Measurements from ENCODE around the gene NTM.

Gene NTM

GRCh38 chr11:131446590-131447275 is 76.3 kb downstream of the NTM start:
- no peak overlapping the region for H3K4me3 ChIP-seq (ENCODE audit: low read length, poor library complexity, severe bottlenecking)
- no peaks in the 10 kb centered on the region for H4K20me1 ChIP-seq (ENCODE audit: insufficient read depth, low read length, poor library complexity, severe bottlenecking)
- no peak overlapping the region for H3K9ac ChIP-seq (ENCODE audit: low read depth, low read length, poor library complexity, severe bottlenecking)
- no peak overlapping the region for H3K4me2 ChIP-seq (ENCODE audit: low read depth, low read length, poor library complexity, severe bottlenecking)
- no peaks in the 10 kb centered on the region for H3K79me2 ChIP-seq (ENCODE audit: insufficient read depth, low read length)
- no peaks in the 10 kb centered on the region for H3K4me1 ChIP-seq (ENCODE audit: insufficient read depth, low read length, poor library complexity, severe bottlenecking)
- H2AFZ ChIP-seq (ENCODE audit: low read length): no peak overlapping the region
- H3F3A ChIP-seq (ENCODE audit: low read depth): no peaks in the 10 kb centered on the region
- no peaks in the 10 kb centered on the region for H3K36me3 ChIP-seq (ENCODE audit: insufficient read depth, low read length)
- no peaks in the 10 kb centered on the region for H3K27me3 ChIP-seq (ENCODE audit: insufficient read depth, low read length, poor library complexity, severe bottlenecking)
- H3K9me3 ChIP-seq (ENCODE audit: insufficient read depth, low read depth, low read length): no peaks in the 10 kb centered on the region
- TF ChIP-seq CTCF (conservative IDR thresholded peaks at IDR 0.05; ENCODE audit: low read length): no peak
- TF ChIP-seq EZH2phosphoT487 (IDR thresholded peaks at IDR 0.05; ENCODE audit: borderline replicate concordance): no peak
- no peaks in the 10 kb centered on the region for H3K9me2 ChIP-seq (replicated peaks; ENCODE audit: low read depth, low read length)

GRCh38 chr11:131447277-131447815 is 76.9 kb downstream of the NTM start:
- Histone ChIP-seq H3K79me2 (ENCODE audit: insufficient read depth, low read length) (no peaks in the 10 kb centered on the region), H3K36me3 (ENCODE audit: insufficient read depth, low read length) (no peaks in the 10 kb centered on the region), H3K4me2 (ENCODE audit: low read depth, low read length, poor library complexity, severe bottlenecking) (no peak overlapping the region), H4K20me1 (ENCODE audit: insufficient read depth, low read length, poor library complexity, severe bottlenecking) (no peaks in the 10 kb centered on the region), H3K4me3 (ENCODE audit: low read length, poor library complexity, severe bottlenecking) (no peak overlapping the region), H3K27me3 (ENCODE audit: insufficient read depth, low read length, poor library complexity, severe bottlenecking) (no peaks in the 10 kb centered on the region), H3K9ac (ENCODE audit: low read depth, low read length, poor library complexity, severe bottlenecking) (no peak overlapping the region), H3K4me1 (ENCODE audit: insufficient read depth, low read length, poor library complexity, severe bottlenecking) (no peaks in the 10 kb centered on the region), H3F3A (ENCODE audit: low read depth) (no peaks in the 10 kb centered on the region), H2AFZ (ENCODE audit: low read length) (no peak overlapping the region), H3K9me2 (replicated peaks; ENCODE audit: low read depth, low read length) (no peaks in the 10 kb centered on the region), H3K9me3 (ENCODE audit: insufficient read depth, low read depth, low read length) (no peaks in the 10 kb centered on the region)
- TF ChIP-seq EZH2phosphoT487 (IDR thresholded peaks at IDR 0.05; ENCODE audit: borderline replicate concordance) (no peak), CTCF (conservative IDR thresholded peaks at IDR 0.05; ENCODE audit: low read length) (no peak)

GRCh38 chr11:131447898-131448297 is 77.5 kb downstream of the NTM start:
- no peaks in the 10 kb centered on the region for H3K36me3 ChIP-seq (ENCODE audit: insufficient read depth, low read length)
- H2AFZ ChIP-seq (ENCODE audit: low read length): no peak overlapping the region
- H3K9ac ChIP-seq (ENCODE audit: low read depth, low read length, poor library complexity, severe bottlenecking): no peak overlapping the region
- H3K9me3 ChIP-seq (ENCODE audit: insufficient read depth, low read depth, low read length): no peaks in the 10 kb centered on the region
- H3K4me1 ChIP-seq (ENCODE audit: insufficient read depth, low read length, poor library complexity, severe bottlenecking): no peaks in the 10 kb centered on the region
- peaks cover 2% of the 10 kb centered on the region for H3K27me3 ChIP-seq (ENCODE audit: insufficient read depth, low read length, poor library complexity, severe bottlenecking)
- H3K79me2 ChIP-seq (ENCODE audit: insufficient read depth, low read length): no peaks in the 10 kb centered on the region
- no peak overlapping the region for H3K4me3 ChIP-seq (ENCODE audit: low read length, poor library complexity, severe bottlenecking)
- no peak for TF ChIP-seq CTCF (conservative IDR thresholded peaks at IDR 0.05; ENCODE audit: low read length)
- TF ChIP-seq EZH2phosphoT487 (IDR thresholded peaks at IDR 0.05; ENCODE audit: borderline replicate concordance): no peak
- no peaks in the 10 kb centered on the region for H4K20me1 ChIP-seq (ENCODE audit: insufficient read depth, low read length, poor library complexity, severe bottlenecking)
- no peak overlapping the region for H3K4me2 ChIP-seq (ENCODE audit: low read depth, low read length, poor library complexity, severe bottlenecking)
- H3K9me2 ChIP-seq (replicated peaks; ENCODE audit: low read depth, low read length): no peaks in the 10 kb centered on the region
- no peaks in the 10 kb centered on the region for H3F3A ChIP-seq (ENCODE audit: low read depth)

Measured in Loucy (cell line).